GM12878 (cell line): ENCODE data around the gene C1QL2. TPM values are rescaled to one million over a fixed set of nuclear protein-coding genes. Genes with fewer than 3 reads are reported as not detected.

Experiments
- ATAC-seq: fragments of 200-7000 bp; cut with Tn5 transposase; 3 replicates; pipeline ENCODE4 v1.9.1; 2020; ENCODE audit warnings: mild to moderate bottlenecking, moderate library complexity
- BruUV-seq: library from RNA; stranded (reverse); fragments of 400-500 nt; replicated peaks from 2 replicates; lab custom pipeline; 2021; lab: Mats Ljungman, UMichigan
- CTCF ChIA-PET: fragments of 300-600 bp; sonication (Branson Sonifier 250); formaldehyde crosslinking; extraction: SDS; loops from one replicate; lab custom pipeline; 2021; ENCODE audit warnings: inconsistent platforms; lab: Yijun Ruan, JAX
- POLR2A ChIA-PET: fragments of 350-600 bp; formaldehyde crosslinking; extraction: SDS; loops from one replicate; lab custom pipeline; 2021; ENCODE audit warnings: inconsistent platforms; lab: Charles Lee
- RAD21 ChIA-PET: fragments of 300-600 bp; sonication (Branson Sonifier 250); formaldehyde crosslinking; loops from one replicate; lab custom pipeline; 2023; ENCODE audit warnings: antibody characterized with exemption; ENCODE audit not compliant: unreplicated experiment; lab: Charles Lee
- SMC1A ChIA-PET: fragments of 300-600 bp; sonication (Branson Sonifier 250); formaldehyde crosslinking; loops from one replicate; lab custom pipeline; 2023; ENCODE audit not compliant: unreplicated experiment, uncharacterized antibody; lab: Charles Lee
- DNase-seq: peaks from one replicate; pipeline ENCODE4 v3.0.0-alpha.2; 2011; ENCODE audit warnings: low read depth, low spot score
- FAIRE-seq: peaks from 3 replicates; lab custom pipeline; 2011; peaks lifted over from hg19 to GRCh38; lab: Jason Lieb, UNC
- H2AFZ ChIP-seq: 2 replicates; pipeline ENCODE4 v1.6.0; 2011; ENCODE audit warnings: low read depth, low read length, control low read depth; ENCODE audit not compliant: control insufficient read depth
- H3K27ac ChIP-seq: 2 replicates; pipeline ENCODE4 v1.5.1; 2011; ENCODE audit warnings: control low read depth; ENCODE audit not compliant: control insufficient read depth, insufficient read depth
- H3K27me3 ChIP-seq, 2 experiments: replicated peaks in 1 of 2; 2 replicates each; pipeline versions ENCODE4 v1.6.0 to v1.6.1; 2011; ENCODE audit warnings: low read length in 1 of 2; ENCODE audit not compliant: control insufficient read depth in 2 of 2, insufficient read depth in 2 of 2
- H3K36me3 ChIP-seq, 2 experiments: 2 replicates each; pipeline ENCODE4 v1.5.1; 2011; ENCODE audit warnings: low read length in 1 of 2; ENCODE audit not compliant: control insufficient read depth in 2 of 2, insufficient read depth in 2 of 2
- H3K4me1 ChIP-seq: 2 replicates; pipeline ENCODE4 v1.6.1; 2011; ENCODE audit warnings: mild to moderate bottlenecking, low read length, moderate library complexity, mixed read lengths; ENCODE audit not compliant: control insufficient read depth, insufficient read depth
- H3K4me2 ChIP-seq: 2 replicates; pipeline ENCODE4 v1.6.0; 2011; ENCODE audit warnings: control low read depth; ENCODE audit not compliant: control insufficient read depth, insufficient read depth
- H3K4me3 ChIP-seq: fragments of 200-600 bp; sonication (generic); 2 replicates; pipeline ENCODE4 v1.5.1; 2016
- H3K79me2 ChIP-seq: 2 replicates; pipeline ENCODE4 v1.6.0; 2011; ENCODE audit warnings: low read length; ENCODE audit not compliant: control insufficient read depth, insufficient read depth
- H3K9ac ChIP-seq: 2 replicates; pipeline ENCODE4 v1.8.0; 2011; ENCODE audit warnings: low read length, control low read depth, mixed read lengths; ENCODE audit not compliant: control insufficient read depth, insufficient read depth
- H3K9me3 ChIP-seq: replicated peaks from 3 replicates; pipeline ENCODE4 v1.5.1; 2011; ENCODE audit warnings: mild to moderate bottlenecking, low read length; ENCODE audit not compliant: control insufficient read depth, insufficient read depth
- H4K20me1 ChIP-seq: 2 replicates; pipeline ENCODE4 v1.6.0; 2011; ENCODE audit not compliant: control insufficient read depth, insufficient read depth
- BACH1 ChIP-seq: fragments of 450-650 bp; IDR thresholded peaks from 2 replicates; pipeline ENCODE4 v1.6.1; 2017; ENCODE audit warnings: mild to moderate bottlenecking, borderline replicate concordance
- BHLHE40 ChIP-seq, 2 experiments: fragments of 450-650 bp in 1 of 2; IDR thresholded peaks; 2 replicates each; pipeline ENCODE4 v1.6.1; 2011 to 2017; ENCODE audit warnings: low read depth in 2 of 2, borderline replicate concordance in 1 of 2, improper control_type of control experiment in 1 of 2, low read length in 1 of 2, mild to moderate bottlenecking in 1 of 2
- CREB1 ChIP-seq: IDR thresholded peaks from 2 replicates; pipeline ENCODE4 v1.6.1; 2012; ENCODE audit warnings: low read depth, mild to moderate bottlenecking, inconsistent platforms
- EZH2 ChIP-seq: IDR thresholded peaks from 2 replicates; pipeline ENCODE4 v1.6.1; 2012; ENCODE audit warnings: low read depth, mild to moderate bottlenecking, control low read depth, inconsistent platforms, low read length, borderline replicate concordance; ENCODE audit not compliant: control insufficient read depth
- IRF5 ChIP-seq: fragments of 450-650 bp; IDR thresholded peaks from 2 replicates; pipeline ENCODE4 v1.6.1; 2017; ENCODE audit warnings: borderline replicate concordance
- MEF2A ChIP-seq: IDR thresholded peaks from 2 replicates; pipeline ENCODE4 v1.6.1; 2011; ENCODE audit warnings: low read depth, mild to moderate bottlenecking, low read length, moderate library complexity; ENCODE audit not compliant: insufficient read depth
- MTA3 ChIP-seq: IDR thresholded peaks from 2 replicates; pipeline ENCODE4 v1.6.1; 2012; ENCODE audit warnings: low read length, inconsistent platforms, borderline replicate concordance
- PAX8 ChIP-seq: fragments of 450-650 bp; IDR thresholded peaks from 2 replicates; pipeline ENCODE4 v1.6.1; 2017; ENCODE audit warnings: mild to moderate bottlenecking, moderate library complexity
- PKNOX1 ChIP-seq: fragments of 450-650 bp; IDR thresholded peaks from 2 replicates; pipeline ENCODE4 v1.6.1; 2016; ENCODE audit warnings: mild to moderate bottlenecking
- POLR2A ChIP-seq: IDR thresholded peaks from 2 replicates; pipeline ENCODE4 v1.6.1; 2011; ENCODE audit warnings: low read depth, mild to moderate bottlenecking, low read length
- SIN3A ChIP-seq: IDR thresholded peaks from 2 replicates; pipeline ENCODE4 v1.6.1; 2012; ENCODE audit warnings: low read depth, low read length, improper control_type of control experiment
- SMAD1 ChIP-seq: fragments of 450-650 bp; IDR thresholded peaks from 2 replicates; pipeline ENCODE4 v1.6.1; 2018; ENCODE audit warnings: mild to moderate bottlenecking, low read depth; ENCODE audit not compliant: partially characterized antibody
- ZNF384 ChIP-seq: IDR thresholded peaks from 2 replicates; pipeline ENCODE4 v1.6.1; 2012; ENCODE audit warnings: low read depth, mild to moderate bottlenecking, low read length, improper control_type of control experiment, borderline replicate concordance
- ZNF622 ChIP-seq: fragments of 450-650 bp; IDR thresholded peaks from 2 replicates; pipeline ENCODE4 v1.6.1; 2017; ENCODE audit warnings: mild to moderate bottlenecking, inconsistent platforms
- WGBS: methylation state at CpG from one replicate; pipeline ENCODE4 v1.1.6; 2016; ENCODE audit warnings: low lambda C conversion rate; ENCODE audit not compliant: insufficient replicate concordance, insufficient coverage; ENCODE audit errors: missing lambda C conversion rate; 5-methylcytosine and 5-hydroxymethylcytosine counted together
- in situ Hi-C: fragments of 300-500 bp; cut with MboI; formaldehyde crosslinking; loops from 9 replicates; pipeline ENCODE4 v1.14.3; 2018; ENCODE audit warnings: mixed read lengths
- intact Hi-C: fragments of 100-400 bp; cut with micrococcal nuclease; formaldehyde crosslinking; loops from one replicate; pipeline ENCODE4 v1.14.2; 2022; ENCODE audit not compliant: unreplicated experiment
- polyA plus RNA-seq, 11 experiments: library from polyadenylated mRNA; depleted of rRNA in 4 of 11; unstranded in 6 of 11; stranded (reverse) in 5 of 11; fragments of >200 nt; fragmentation: Nextera tagmentation in 4 of 11; fragmentation: Illumina TruSeq in 1 of 11; extraction: Ambion mirVana in 4 of 11; extraction: Trizol in 1 of 11; gene quantifications; 1 replicate in 1 of 11; 2 replicates in 10 of 11; pipeline versions ENCODE4 v1.2.1 to v1.2.3, GENCODE V29; 2011 to 2016; ENCODE audit warnings: inconsistent platforms in 2 of 11, missing spikeins in 2 of 11, low read depth in 1 of 11
- total RNA-seq, 4 experiments: library from RNA; depleted of rRNA in 3 of 4; stranded (reverse); fragments of >200 nt in 3 of 4; fragmentation: Illumina TruSeq in 1 of 4; extraction: Trizol in 1 of 4; gene quantifications; 2 replicates each; pipeline versions ENCODE4 v1.2.1 to v1.2.3, GENCODE V29; 2013 to 2021
- TF ChIP-seq, protein P1 (sequence below): IDR thresholded peaks from 2 replicates; pipeline ENCODE4 v1.6.1; 2012; ENCODE audit warnings: low read depth, low read length, improper control_type of control experiment
- TF ChIP-seq, protein P2 (sequence below): IDR thresholded peaks from 2 replicates; pipeline ENCODE4 v1.6.1; 2011; ENCODE audit warnings: borderline replicate concordance, low read depth, mild to moderate bottlenecking, moderate library complexity, mixed read lengths, low read length; ENCODE audit not compliant: insufficient read depth; ENCODE audit errors: extremely low read length

The C1QL2 gene
- total and polyA plus RNA-seq, 10 of the 15 experiments (the other 5 are each of a cell fraction or from before 2014, with no cell fraction given) = not detected

- TF ChIP-seq, protein P1, sequence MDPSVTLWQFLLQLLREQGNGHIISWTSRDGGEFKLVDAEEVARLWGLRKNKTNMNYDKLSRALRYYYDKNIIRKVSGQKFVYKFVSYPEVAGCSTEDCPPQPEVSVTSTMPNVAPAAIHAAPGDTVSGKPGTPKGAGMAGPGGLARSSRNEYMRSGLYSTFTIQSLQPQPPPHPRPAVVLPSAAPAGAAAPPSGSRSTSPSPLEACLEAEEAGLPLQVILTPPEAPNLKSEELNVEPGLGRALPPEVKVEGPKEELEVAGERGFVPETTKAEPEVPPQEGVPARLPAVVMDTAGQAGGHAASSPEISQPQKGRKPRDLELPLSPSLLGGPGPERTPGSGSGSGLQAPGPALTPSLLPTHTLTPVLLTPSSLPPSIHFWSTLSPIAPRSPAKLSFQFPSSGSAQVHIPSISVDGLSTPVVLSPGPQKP = no peak
- TF ChIP-seq PAX8 = no peak
- no peak for TF ChIP-seq PKNOX1
- no peak for TF ChIP-seq ZNF384
- TF ChIP-seq, all 136 proteins: peak for 0
Observed at GRCh38 chr2:119180892-119181291, 22.3 kb upstream of the C1QL2 start (continued).

- in situ Hi-C loops = loop anchor here (5.0 kb wide), 1 partner anchor 298 kb away; no protein-coding TSS in a partner anchor
- POLR2A ChIA-PET = no interaction called here
- Histone ChIP-seq H2AFZ (no peak overlapping the region), H3K4me1 (no peaks in the 10 kb centered on the region), H3K36me3 (no peaks in the 10 kb centered on the region), H3K27me3 (no peaks in the 10 kb centered on the region; a peak in 1 of 4 replicates), H3K9me3 (no peaks in the 10 kb centered on the region), H3K4me3 (no peak overlapping the region), H3K79me2 (no peaks in the 10 kb centered on the region), H3K27ac (no peak overlapping the region), H3K4me2 (no peak overlapping the region), H4K20me1 (no peaks in the 10 kb centered on the region), H3K9ac (no peak overlapping the region)
- FAIRE-seq = no peak
- intact Hi-C loops = no loop called here
- RAD21 ChIA-PET = no interaction called here
- TF ChIP-seq EZH2 (no peak), POLR2A (no peak), MTA3 (no peak), SMAD1 (no peak), BHLHE40 (IDR thresholded peaks at IDR 0.05; ENCODE audit: borderline replicate concordance in 1 of 2, low read depth in 2 of 2, low read length in 1 of 2) (no peak), ZNF622 (no peak), BACH1 (no peak), SIN3A (no peak), MEF2A (no peak), IRF5 (no peak), CREB1 (no peak)
- TF ChIP-seq, protein P2, sequence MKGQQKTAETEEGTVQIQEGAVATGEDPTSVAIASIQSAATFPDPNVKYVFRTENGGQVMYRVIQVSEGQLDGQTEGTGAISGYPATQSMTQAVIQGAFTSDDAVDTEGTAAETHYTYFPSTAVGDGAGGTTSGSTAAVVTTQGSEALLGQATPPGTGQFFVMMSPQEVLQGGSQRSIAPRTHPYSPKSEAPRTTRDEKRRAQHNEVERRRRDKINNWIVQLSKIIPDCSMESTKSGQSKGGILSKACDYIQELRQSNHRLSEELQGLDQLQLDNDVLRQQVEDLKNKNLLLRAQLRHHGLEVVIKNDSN = no peak
- no TSS peak for BruUV-seq
- no peak for ATAC-seq
- no peak for DNase-seq
- CTCF ChIA-PET = interaction anchor here (1.0 kb wide), 2 partner anchors 10 to 298 kb away, joined by 3 read pairs; no protein-coding TSS in a partner anchor
- SMC1A ChIA-PET = no interaction called here
- 28% methylated on average over 7 of the region's 7 CpGs for WGBS
Observed at GRCh38 chr2:119179991-119180390, 21.4 kb upstream of the C1QL2 start.
